WTC11 (cell line): ENCODE results near the gene KRTAP5-9. TPM values are rescaled to one million over a fixed set of nuclear protein-coding genes. Genes with fewer than 3 reads are reported as not detected.

Experiments
- ATAC-seq: fragments of 200-7000 bp; cut with Tn5 transposase; 2 replicates; pipeline ENCODE4 v1.10.0; 2021; ENCODE audit warnings: mild to moderate bottlenecking, moderate library complexity
- CTCF ChIA-PET: fragments of 300-600 bp; sonication (Branson Sonifier 250); formaldehyde crosslinking; loops from one replicate; lab custom pipeline; 2021; ENCODE audit warnings: antibody characterized with exemption; lab: Charles Lee
- POLR2A ChIA-PET: fragments of 350-600 bp; sonication (Branson Sonifier 250); formaldehyde crosslinking; loops from one replicate; lab custom pipeline; 2021; ENCODE audit warnings: antibody characterized with exemption; lab: Charles Lee
- DNase-seq: peaks from one replicate; pipeline ENCODE4 v3.0.0; 2021; ENCODE audit warnings: low spot score
- H3K27ac Mint-ChIP-seq: 2 replicates; pipeline ENCODE4 v1.8.0; 2021; ENCODE audit warnings: mixed read lengths
- H3K27me3 Mint-ChIP-seq: 2 replicates; pipeline ENCODE4 v1.8.0; 2021; ENCODE audit warnings: low read depth, mild to moderate bottlenecking, moderate library complexity, mixed read lengths
- H3K36me3 Mint-ChIP-seq: 2 replicates; pipeline ENCODE4 v1.8.0; 2021; ENCODE audit warnings: mixed read lengths
- H3K4me1 Mint-ChIP-seq: 2 replicates; pipeline ENCODE4 v1.8.0; 2022; ENCODE audit warnings: mixed read lengths
- H3K4me3 Mint-ChIP-seq: 2 replicates; pipeline ENCODE4 v1.8.0; 2021; ENCODE audit warnings: mild to moderate bottlenecking, moderate library complexity, mixed read lengths
- H3K9me3 Mint-ChIP-seq: 2 replicates; pipeline ENCODE4 v1.8.0; 2021; ENCODE audit warnings: mixed read lengths
- ATF1 ChIP-seq: sonication (generic); formaldehyde crosslinking; IDR thresholded peaks from 2 replicates; pipeline ENCODE4 v1.8.1; 2023; ENCODE audit warnings: mild to moderate bottlenecking, moderate library complexity, missing genetic modification reagents
- ATF2 ChIP-seq: sonication (generic); formaldehyde crosslinking; IDR thresholded peaks from 2 replicates; pipeline ENCODE4 v1.8.1; 2022; ENCODE audit warnings: low read depth, missing genetic modification reagents, borderline replicate concordance
- ATF3 ChIP-seq: sonication (generic); formaldehyde crosslinking; conservative IDR thresholded peaks from 2 replicates; pipeline ENCODE4 v1.8.1; 2022; ENCODE audit warnings: mild to moderate bottlenecking, missing genetic modification reagents
- E2F4 ChIP-seq: sonication (generic); formaldehyde crosslinking; IDR thresholded peaks from 2 replicates; pipeline ENCODE4 v1.8.1; 2022; ENCODE audit warnings: low read depth, mild to moderate bottlenecking, moderate library complexity, missing genetic modification reagents, borderline replicate concordance
- ELF4 ChIP-seq: sonication (generic); formaldehyde crosslinking; IDR thresholded peaks from 2 replicates; pipeline ENCODE4 v1.8.1; 2022; ENCODE audit warnings: low read depth, mild to moderate bottlenecking, moderate library complexity, missing genetic modification reagents
- EMX1 ChIP-seq: fragments of 250-450 bp; sonication (Bioruptor Pico); IDR thresholded peaks from 2 replicates; pipeline ENCODE4 v1.8.0; 2021; ENCODE audit warnings: mild to moderate bottlenecking
- FOXP1 ChIP-seq: sonication (generic); formaldehyde crosslinking; IDR thresholded peaks from 2 replicates; pipeline ENCODE4 v1.8.0; 2022; ENCODE audit warnings: missing genetic modification reagents, mild to moderate bottlenecking, moderate library complexity, borderline replicate concordance
- GRHL2 ChIP-seq: fragments of 250-450 bp; sonication (Bioruptor Pico); IDR thresholded peaks from 2 replicates; pipeline ENCODE4 v1.8.0; 2022; ENCODE audit warnings: mild to moderate bottlenecking, moderate library complexity; ENCODE audit not compliant: insufficient replicate concordance, severe bottlenecking
- JAZF1 ChIP-seq: fragments of 250-450 bp; sonication (Bioruptor Pico); IDR thresholded peaks from 2 replicates; pipeline ENCODE4 v1.9.0; 2021; ENCODE audit warnings: moderate library complexity, mild to moderate bottlenecking, inconsistent platforms
- JUN ChIP-seq: sonication (generic); formaldehyde crosslinking; IDR thresholded peaks from 2 replicates; pipeline ENCODE4 v1.8.0; 2023; ENCODE audit warnings: mild to moderate bottlenecking, missing genetic modification reagents
- MAX ChIP-seq: sonication (generic); formaldehyde crosslinking; IDR thresholded peaks from 2 replicates; pipeline ENCODE4 v1.8.0; 2022; ENCODE audit warnings: mild to moderate bottlenecking, missing genetic modification reagents
- MXD4 ChIP-seq: fragments of 250-450 bp; sonication (Bioruptor Pico); IDR thresholded peaks from 2 replicates; pipeline ENCODE4 v1.8.0; 2021; ENCODE audit warnings: mild to moderate bottlenecking, moderate library complexity, borderline replicate concordance
- MYBL2 ChIP-seq: sonication (generic); formaldehyde crosslinking; IDR thresholded peaks from 2 replicates; pipeline ENCODE4 v1.8.1; 2023; ENCODE audit warnings: mild to moderate bottlenecking, moderate library complexity, missing genetic modification reagents
- NFYB ChIP-seq: sonication (generic); formaldehyde crosslinking; conservative IDR thresholded peaks from 2 replicates; pipeline ENCODE4 v1.8.0; 2022; ENCODE audit warnings: low read depth, missing genetic modification reagents
- NR3C1 ChIP-seq: sonication (generic); formaldehyde crosslinking; conservative IDR thresholded peaks from 2 replicates; pipeline ENCODE4 v1.8.1; 2023; ENCODE audit warnings: low read depth, mild to moderate bottlenecking, missing genetic modification reagents
- PREB ChIP-seq: sonication (generic); formaldehyde crosslinking; IDR thresholded peaks from 2 replicates; pipeline ENCODE4 v1.8.1; 2022; ENCODE audit warnings: mild to moderate bottlenecking, missing genetic modification reagents, moderate library complexity, borderline replicate concordance
- PRRX2 ChIP-seq: fragments of 250-450 bp; sonication (Bioruptor Pico); IDR thresholded peaks from 2 replicates; pipeline ENCODE4 v1.8.0; 2021; ENCODE audit warnings: mild to moderate bottlenecking
- SMAD3 ChIP-seq: sonication (generic); formaldehyde crosslinking; IDR thresholded peaks from 2 replicates; pipeline ENCODE4 v1.8.0; 2022; ENCODE audit warnings: missing genetic modification reagents, mild to moderate bottlenecking, borderline replicate concordance
- SOX15 ChIP-seq: fragments of 250-450 bp; sonication (Bioruptor Pico); IDR thresholded peaks from 2 replicates; pipeline ENCODE4 v1.9.0; 2021; ENCODE audit warnings: mild to moderate bottlenecking
- STAT6 ChIP-seq: sonication (generic); formaldehyde crosslinking; conservative IDR thresholded peaks from 2 replicates; pipeline ENCODE4 v1.8.1; 2023; ENCODE audit warnings: mild to moderate bottlenecking, low read depth, missing genetic modification reagents, moderate library complexity
- TCF7 ChIP-seq: sonication (generic); formaldehyde crosslinking; IDR thresholded peaks from 2 replicates; pipeline ENCODE4 v1.8.0; 2022; ENCODE audit warnings: mild to moderate bottlenecking, low read depth, missing genetic modification reagents, moderate library complexity
- TP53 ChIP-seq: sonication (generic); formaldehyde crosslinking; IDR thresholded peaks from 2 replicates; pipeline ENCODE4 v1.8.1; 2023; ENCODE audit warnings: mild to moderate bottlenecking, missing genetic modification reagents
- ZBTB21 ChIP-seq: sonication (generic); formaldehyde crosslinking; IDR thresholded peaks from 2 replicates; pipeline ENCODE4 v1.8.1; 2023; ENCODE audit warnings: mild to moderate bottlenecking, missing genetic modification reagents, borderline replicate concordance
- ZNF138 ChIP-seq: sonication (generic); formaldehyde crosslinking; conservative IDR thresholded peaks from 2 replicates; pipeline ENCODE4 v1.8.1; 2022; ENCODE audit warnings: mild to moderate bottlenecking, moderate library complexity, missing genetic modification reagents
- ZNF281 ChIP-seq: sonication (generic); formaldehyde crosslinking; IDR thresholded peaks from 2 replicates; pipeline ENCODE4 v1.8.0; 2023; ENCODE audit warnings: mild to moderate bottlenecking, missing genetic modification reagents
- ZNF396 ChIP-seq: fragments of 250-450 bp; sonication (Bioruptor Pico); IDR thresholded peaks from 2 replicates; pipeline ENCODE4 v1.8.0; 2021; ENCODE audit warnings: mild to moderate bottlenecking, moderate library complexity, borderline replicate concordance
- ZNF423 ChIP-seq: fragments of 250-450 bp; sonication (Bioruptor Pico); IDR thresholded peaks from 2 replicates; pipeline ENCODE4 v2.1.2; 2022; ENCODE audit warnings: mild to moderate bottlenecking, moderate library complexity
- total RNA-seq: library from RNA; stranded (reverse); gene quantifications from 3 replicates; pipeline ENCODE4 v1.2.3, GENCODE V29; 2021

KRTAP5-9 gene
- total RNA-seq, 1 experiment from 2014 or later = not detected

- no peak overlapping the region for H3K27ac Mint-ChIP-seq
- ATAC-seq (no peak), DNase-seq (no peak)
- H3K9me3 Mint-ChIP-seq = peaks cover 56% of the 10 kb centered on the region
- no peaks in the 10 kb centered on the region for H3K4me1 Mint-ChIP-seq
- peaks cover 19% of the 10 kb centered on the region for H3K27me3 Mint-ChIP-seq
- H3K36me3 Mint-ChIP-seq = peaks cover 19% of the 10 kb centered on the region
- no peak overlapping the region for H3K4me3 Mint-ChIP-seq
- POLR2A ChIA-PET = no interaction called here
- TF ChIP-seq ATF2 (CRISPR knock-in tag) (no peak), ATF1 (no peak), NR3C1 (no peak), ZNF138 (CRISPR knock-in tag) (no peak), SMAD3 (CRISPR knock-in tag) (no peak), ZNF423 (CRISPR knock-in tag) (no peak), MYBL2 (no peak), TP53 (no peak), ATF3 (no peak), SOX15 (CRISPR knock-in tag) (no peak), PRRX2 (no peak), MAX (CRISPR knock-in tag) (no peak), EMX1 (CRISPR knock-in tag) (no peak), ELF4 (CRISPR knock-in tag) (no peak), GRHL2 (no peak), JAZF1 (no peak)
- TF ChIP-seq, all 79 proteins: peak for 0
- CTCF ChIA-PET = no interaction called here
Measured at GRCh38 chr11:71557257-71557656, 9.0 kb downstream of the KRTAP5-9 start.

- TF ChIP-seq MXD4 (CRISPR knock-in tag) (no peak), FOXP1 (CRISPR knock-in tag) (no peak), STAT6 (CRISPR knock-in tag) (no peak), ATF1 (no peak), JUN (no peak), ZBTB21 (CRISPR knock-in tag) (no peak), ELF4 (CRISPR knock-in tag) (no peak), TCF7 (CRISPR knock-in tag) (no peak), E2F4 (CRISPR knock-in tag) (no peak), EMX1 (CRISPR knock-in tag) (no peak), ZNF396 (CRISPR knock-in tag) (no peak), ZNF281 (no peak), SOX15 (CRISPR knock-in tag) (no peak), NFYB (CRISPR knock-in tag) (no peak), PREB (no peak)
- Mint-ChIP-seq H3K9me3 (peaks cover 56% of the 10 kb centered on the region), H3K27me3 (peaks cover 21% of the 10 kb centered on the region), H3K36me3 (peaks cover 19% of the 10 kb centered on the region), H3K27ac (no peak overlapping the region), H3K4me3 (no peak overlapping the region), H3K4me1 (peaks cover 3% of the 10 kb centered on the region; the same call in 1 of the 2 replicates)
- DNase-seq (no peak), ATAC-seq (no peak)
- ChIA-PET POLR2A (no interaction called here), CTCF (interaction anchor here (0.6 kb wide), 1 partner anchor 1585 kb away, joined by 3 read pairs; no protein-coding TSS in a partner anchor)
Measured at GRCh38 chr11:71558996-71559395, 10.8 kb downstream of the KRTAP5-9 start.
